LoVo (cell line): ENCODE measurements around the gene HS3ST5.

Experiments used
- DNase-seq: peaks from one replicate; pipeline ENCODE4 v3.0.0-alpha.2; 2016; ENCODE audit warnings: low spot score

HS3ST5 gene

GRCh38 chr6:114342826-114343781 is at the start of gene HS3ST5:
Gene HS3ST5 (minus strand): TSS chr6:114343023. CDS start chr6:114062845, 280,178 bp downstream.
- DNase-seq, result peak; percentile 12

GRCh38 chr6:114390176-114390575 is 47.4 kb upstream of the HS3ST5 start:
- no peak for DNase-seq

GRCh38 chr6:114389111-114389510 is 46.3 kb upstream of the HS3ST5 start:
- DNase-seq, result no peak

- no peak for DNase-seq
Measured at GRCh38 chr6:114382406-114382805, 39.6 kb upstream of the HS3ST5 start.

- DNase-seq, result no peak
Measured at GRCh38 chr6:114377881-114378280, 35.1 kb upstream of the HS3ST5 start.

- DNase-seq, result no peak
Measured at GRCh38 chr6:114376611-114377175, 33.9 kb upstream of the HS3ST5 start.

GRCh38 chr6:114375541-114376192 is 32.8 kb upstream of the HS3ST5 start:
- no peak for DNase-seq

GRCh38 chr6:114367315-114367961 is 24.6 kb upstream of the HS3ST5 start:
- no peak for DNase-seq

GRCh38 chr6:114366899-114367298 is 24.1 kb upstream of the HS3ST5 start:
- DNase-seq, result no peak

- no peak for DNase-seq
Measured at GRCh38 chr6:114364301-114364700, 21.5 kb upstream of the HS3ST5 start.

GRCh38 chr6:114362957-114363356 is 20.1 kb upstream of the HS3ST5 start:
- DNase-seq, result no peak

- no peak for DNase-seq
Measured at GRCh38 chr6:114362396-114362795, 19.6 kb upstream of the HS3ST5 start.

- no peak for DNase-seq
Measured at GRCh38 chr6:114361036-114361435, 18.2 kb upstream of the HS3ST5 start.

- no peak for DNase-seq
Measured at GRCh38 chr6:114355300-114355699, 12.5 kb upstream of the HS3ST5 start.

- DNase-seq, result no peak
Measured at GRCh38 chr6:114354482-114354881, 11.7 kb upstream of the HS3ST5 start.

- no peak for DNase-seq
Measured at GRCh38 chr6:114346451-114346850, 3.6 kb upstream of the HS3ST5 start.

GRCh38 chr6:114344971-114345275 is 2.1 kb upstream of the HS3ST5 start:
- DNase-seq, result no peak

GRCh38 chr6:114344246-114344970 is 1.6 kb upstream of the HS3ST5 start:
- no peak for DNase-seq

GRCh38 chr6:114343782-114344144 is 940 bp upstream of the HS3ST5 start:
- DNase-seq, result no peak

- DNase-seq, result no peak
Measured at GRCh38 chr6:114342086-114342825, 567 bp downstream of the HS3ST5 start.

GRCh38 chr6:114339706-114340105 is 3.1 kb downstream of the HS3ST5 start:
- no peak for DNase-seq
